OCI-LY7 (cell line): ENCODE results near the gene SHTN1.

Experiments
- CTCF ChIP-seq: fragments of 200-600 bp; sonication (generic); conservative IDR thresholded peaks from 2 replicates; pipeline ENCODE4 v1.5.1; 2014; ENCODE audit warnings: mild to moderate bottlenecking, antibody characterized with exemption, low read length, moderate library complexity, mixed read lengths
- EZH2phosphoT487 ChIP-seq: fragments of 200-600 bp; sonication (generic); IDR thresholded peaks from 2 replicates; pipeline ENCODE4 v1.6.1; 2018; ENCODE audit warnings: low read depth, borderline replicate concordance, mild to moderate bottlenecking, mixed run types, antibody characterized with exemption, low read length, moderate library complexity, mixed read lengths

- TF ChIP-seq CTCF = no peak
- TF ChIP-seq EZH2phosphoT487 = no peak
Measured at GRCh38 chr10:116840389-116841075, 164.5 kb downstream of the SHTN1 start.
